HG02870 (cell line): Measurements from ENCODE around the gene SMURF1.

Experiments
- ATAC-seq: cut with Tn5 transposase; IDR thresholded peaks from one replicate; pipeline ENCODE4 v1.9.1; 2021; ENCODE audit warnings: mild to moderate bottlenecking, moderate library complexity; ENCODE audit not compliant: unreplicated experiment

The SMURF1 gene

GRCh38 chr7:98994046-98994944 is 149.6 kb downstream of the SMURF1 start:
- no peak for ATAC-seq

- ATAC-seq: no peak
These were observed 150.6 kb downstream of the SMURF1 start for GRCh38 chr7:98993024-98993897.

DNA sequence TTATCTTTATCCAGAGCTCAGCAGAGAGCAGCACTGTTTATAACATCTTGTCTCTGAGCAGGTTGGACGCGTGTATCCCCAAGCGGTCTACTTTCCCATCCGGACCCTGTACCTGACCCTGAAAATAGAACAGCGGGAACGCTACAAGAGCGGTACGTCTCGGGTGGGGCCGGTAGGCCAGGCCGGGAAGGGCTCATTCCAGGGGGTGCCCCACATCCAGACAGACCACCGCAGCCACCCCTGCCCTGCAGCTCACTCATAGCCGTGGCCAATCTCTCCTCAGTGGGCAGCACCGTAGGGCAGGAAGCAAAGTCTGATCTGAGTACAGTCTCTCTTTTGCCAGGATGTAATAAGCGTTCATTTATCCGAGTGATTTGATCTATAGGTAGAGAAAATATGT is 151.8 kb downstream of the SMURF1 start:
- ATAC-seq: no peak

GRCh38 chr7:98991141-98991540 is 152.8 kb downstream of the SMURF1 start:
- no peak for ATAC-seq

- no peak for ATAC-seq
These were observed 153.6 kb downstream of the SMURF1 start for GRCh38 chr7:98990356-98990755.

GRCh38 chr7:98988641-98989040 is 155.3 kb downstream of the SMURF1 start:
- no peak for ATAC-seq

GRCh38 chr7:98985945-98986344 is 158.0 kb downstream of the SMURF1 start:
- no peak for ATAC-seq

DNA sequence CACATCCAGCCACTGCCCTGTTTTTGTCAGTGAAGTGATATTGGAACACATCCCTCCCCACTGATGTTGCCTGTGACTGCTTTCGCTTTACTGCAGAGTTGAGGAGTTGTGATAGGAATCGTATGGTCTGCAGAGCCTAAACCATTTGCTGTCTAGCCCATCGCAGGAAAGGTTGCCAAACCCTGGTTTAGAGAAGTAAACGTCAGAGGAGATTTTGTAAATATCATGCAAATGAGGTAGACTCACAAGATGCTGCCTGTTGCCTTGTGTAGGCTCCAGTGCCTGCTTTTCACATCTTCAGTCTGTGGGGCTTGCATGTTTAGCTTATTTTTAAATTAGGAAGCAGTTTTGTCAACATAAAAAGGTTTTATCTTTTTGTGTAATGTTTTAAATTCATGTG is 158.5 kb downstream of the SMURF1 start:
- ATAC-seq: no peak

- no peak for ATAC-seq
These were observed 159.8 kb downstream of the SMURF1 start for GRCh38 chr7:98984126-98984525.

GRCh38 chr7:98982686-98983085 is 161.2 kb downstream of the SMURF1 start:
- no peak for ATAC-seq

DNA sequence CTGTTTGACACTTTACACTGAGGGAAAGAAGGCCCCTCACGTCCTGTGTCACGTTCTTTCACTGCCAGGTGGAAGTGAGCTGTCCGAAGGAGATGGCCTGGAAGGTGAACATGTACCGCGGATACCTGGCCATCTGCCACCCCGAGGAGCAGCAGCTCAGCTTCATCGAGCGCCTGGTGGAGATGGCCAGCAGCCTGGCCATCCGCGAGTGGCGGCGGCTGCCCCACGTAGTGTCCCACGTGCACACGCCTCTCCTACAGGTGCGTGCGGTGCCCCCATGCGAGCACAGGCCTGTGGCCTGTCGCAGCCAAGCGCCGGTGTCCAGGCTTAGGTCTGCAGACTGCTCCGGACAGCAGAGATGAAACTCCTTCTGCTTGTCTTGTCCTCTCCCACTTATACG is 162.2 kb downstream of the SMURF1 start:
- no peak for ATAC-seq

- no peak for ATAC-seq
These were observed 165.2 kb downstream of the SMURF1 start for GRCh38 chr7:98978672-98979071.
